GM23248 (cell line): ENCODE measurements around the gene SLC6A7.

Source experiments
- EZH2 ChIP-seq: fragments of 200-600 bp; sonication (generic); IDR thresholded peaks from 2 replicates; pipeline ENCODE4 v1.6.1; 2018; ENCODE audit warnings: antibody characterized with exemption, mild to moderate bottlenecking; ENCODE audit not compliant: insufficient read depth, poor library complexity, severe bottlenecking
- EZH2phosphoT487 ChIP-seq: fragments of 200-600 bp; sonication (generic); IDR thresholded peaks from 2 replicates; pipeline ENCODE4 v1.6.1; 2018; ENCODE audit warnings: antibody characterized with exemption, moderate library complexity, mild to moderate bottlenecking, low read depth; ENCODE audit not compliant: insufficient read depth

DNA sequence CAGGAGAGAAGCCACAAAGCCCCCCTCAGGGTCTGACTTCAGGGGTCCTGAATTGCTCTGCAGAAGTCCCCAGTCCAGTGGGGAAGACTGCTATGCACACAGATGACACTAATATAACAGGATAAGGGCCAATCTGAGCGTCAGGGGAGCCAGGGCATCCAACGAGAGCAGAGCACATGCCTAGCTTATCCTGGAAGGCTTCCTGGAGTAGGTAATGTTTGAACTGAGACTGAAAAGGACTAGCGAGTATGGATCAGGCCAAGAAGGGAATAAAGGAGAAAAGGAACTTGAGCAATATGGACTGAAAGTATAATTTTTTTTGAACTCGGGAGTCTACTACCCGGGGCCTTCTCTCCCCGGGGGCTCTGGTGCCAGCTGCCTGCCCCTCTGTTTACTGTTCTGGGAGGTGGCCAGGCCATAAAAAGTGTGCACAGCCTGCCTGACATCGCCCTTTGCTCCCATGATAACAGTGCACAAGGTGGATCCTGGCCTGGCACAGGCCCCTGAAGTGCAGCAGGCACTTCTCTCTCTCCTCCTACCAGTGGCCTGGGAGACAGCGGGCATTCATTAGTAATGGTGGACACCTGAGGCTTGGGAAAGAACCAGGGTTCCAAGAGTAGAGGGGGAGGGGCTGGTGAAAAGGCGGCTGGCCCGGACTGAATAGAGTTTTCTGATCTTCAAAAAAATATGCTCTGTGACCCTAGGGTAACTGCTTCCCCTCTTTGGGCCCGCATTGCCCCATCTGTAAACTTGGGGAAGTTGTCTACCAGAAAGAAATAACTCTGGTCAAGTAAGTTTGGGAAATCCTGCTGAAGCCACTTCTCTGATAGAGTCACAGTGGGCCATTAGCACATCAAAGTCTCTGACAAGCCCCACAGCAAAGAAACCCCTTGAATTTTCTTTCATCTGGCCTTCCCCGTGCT lies 4.6 kb upstream of the SLC6A7 start:
- no peak for TF ChIP-seq EZH2phosphoT487
- no peak for TF ChIP-seq EZH2
